ENCODE measurements around the gene KIF17.

- TF ChIP-seq TAF1 (IDR thresholded peaks at IDR 0.05; ENCODE audit: low read depth, low read length) (no peak), POLR2AphosphoS5 (IDR thresholded peaks at IDR 0.05; ENCODE audit: low read depth, low read length) (no peak), POLR2A (IDR thresholded peaks at IDR 0.05; ENCODE audit: low read depth, low read length) (no peak)
These were observed 73.4 kb downstream of the KIF17 start for GRCh38 chr1:20644416-20644815.
